Measurements from ENCODE around the gene NPAS3.

The NPAS3 gene

GRCh38 chr14:33219957-33220356 lies 281.3 kb downstream of the NPAS3 start:
- H3K27ac ChIP-seq = no peak overlapping the region
- POLR2A ChIA-PET (ENCODE audit: low non-redundant PET) = no interaction called here
- DNase-seq (ENCODE audit: low spot score) = no peak
- TF ChIP-seq CTCF (conservative IDR thresholded peaks at IDR 0.05; ENCODE audit: low read depth) = no peak
- CTCF ChIA-PET = interaction anchor here (0.7 kb wide), 1 partner anchor 38 kb away, joined by 3 read pairs; no protein-coding TSS in a partner anchor

- no peak for TF ChIP-seq CTCF (conservative IDR thresholded peaks at IDR 0.05; ENCODE audit: low read depth)
- POLR2A ChIA-PET (ENCODE audit: low non-redundant PET) = no interaction called here
- CTCF ChIA-PET = interaction anchor here (0.5 kb wide), 2 partner anchors 30 to 447 kb away, joined by 3 to 6 read pairs; no protein-coding TSS in a partner anchor
- DNase-seq (ENCODE audit: low spot score) = no peak
- no peak overlapping the region for H3K27ac ChIP-seq
Measured at GRCh38 chr14:33229269-33229929, 290.7 kb downstream of the NPAS3 start.

DNA sequence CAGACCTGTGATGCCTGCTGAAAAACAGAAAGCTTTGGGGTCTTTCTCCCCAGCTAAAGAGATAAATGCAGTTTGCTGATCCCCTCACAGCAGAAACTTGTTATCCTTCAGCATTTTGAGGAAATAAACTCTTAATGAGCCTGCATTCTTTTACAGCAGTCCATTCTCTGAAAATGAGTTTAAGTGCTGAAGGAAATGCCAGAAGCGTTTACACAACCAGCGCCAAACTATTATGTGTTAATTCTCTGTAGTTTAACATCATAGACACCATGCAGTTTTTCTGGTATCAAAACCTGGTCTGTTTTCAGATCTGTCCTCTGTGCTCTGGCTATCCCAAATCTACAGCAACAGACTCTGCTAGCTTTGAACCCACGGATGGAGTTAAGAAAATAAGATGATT lies 291.3 kb downstream of the NPAS3 start:
- no peak overlapping the region for H3K27ac ChIP-seq
- TF ChIP-seq CTCF (conservative IDR thresholded peaks at IDR 0.05; ENCODE audit: low read depth) = no peak
- POLR2A ChIA-PET (ENCODE audit: low non-redundant PET) = no interaction called here
- no peak for DNase-seq (ENCODE audit: low spot score)
- CTCF ChIA-PET = no interaction called here

DNA sequence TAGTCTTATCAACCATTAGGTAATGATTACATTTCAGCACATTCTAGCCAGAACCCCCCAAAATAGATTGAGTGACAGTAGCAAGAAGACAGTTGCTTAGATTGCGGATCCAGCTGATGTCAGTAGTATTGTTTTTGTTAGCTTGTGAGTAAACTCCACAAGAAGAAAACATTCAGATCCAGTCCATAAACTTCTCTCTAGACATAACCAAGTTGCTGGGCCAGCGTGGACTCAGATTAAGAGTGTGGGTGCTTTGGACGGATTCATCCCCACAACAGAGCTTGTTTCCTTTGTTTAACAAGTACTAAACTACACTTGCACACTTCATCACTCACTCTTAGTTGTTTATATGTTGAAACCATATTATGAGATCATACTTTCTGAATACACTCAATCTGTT lies 293.4 kb downstream of the NPAS3 start:
- no peak for DNase-seq (ENCODE audit: low spot score)
- no peak for TF ChIP-seq CTCF (conservative IDR thresholded peaks at IDR 0.05; ENCODE audit: low read depth)
- ChIA-PET POLR2A (ENCODE audit: low non-redundant PET) (no interaction called here), CTCF (interaction anchor here (0.6 kb wide), 1 partner anchor 270 kb away, joined by 3 read pairs; no protein-coding TSS in a partner anchor)
- H3K27ac ChIP-seq = no peak overlapping the region

DNA sequence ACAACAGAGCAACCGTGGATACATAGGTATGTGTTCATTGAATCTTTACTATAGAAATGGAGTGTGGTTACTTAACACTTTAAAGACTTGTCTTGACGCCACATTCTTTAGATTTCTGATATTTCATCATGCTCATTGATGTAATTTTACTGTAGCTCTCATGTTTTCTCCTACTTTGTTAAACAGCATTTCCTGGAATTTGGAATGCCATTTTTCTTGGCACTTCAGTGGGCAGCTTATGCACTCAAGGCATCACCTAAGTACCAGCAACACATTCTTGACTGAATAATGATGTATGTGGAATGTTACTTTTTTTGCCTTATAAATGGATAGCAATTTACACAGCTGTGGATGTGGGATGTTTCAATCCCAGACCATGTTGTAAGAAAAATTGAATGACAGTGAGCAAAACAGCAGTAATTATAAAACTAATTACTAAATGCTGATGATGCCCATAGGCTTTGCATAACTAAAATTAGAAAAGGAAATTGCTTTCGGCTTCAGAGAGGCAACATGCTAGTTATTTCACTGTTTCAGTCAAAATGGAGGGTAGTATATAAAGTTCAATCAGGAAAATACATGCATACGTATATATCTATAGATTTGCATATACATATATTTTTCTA lies 298.5 kb downstream of the NPAS3 start:
- no peak for TF ChIP-seq CTCF (conservative IDR thresholded peaks at IDR 0.05; ENCODE audit: low read depth)
- no peak for DNase-seq (ENCODE audit: low spot score)
- ChIA-PET POLR2A (ENCODE audit: low non-redundant PET) (no interaction called here), CTCF (interaction anchor here (0.7 kb wide), 1 partner anchor 373 kb away, joined by 3 read pairs; no protein-coding TSS in a partner anchor)
- no peak overlapping the region for H3K27ac ChIP-seq

DNA sequence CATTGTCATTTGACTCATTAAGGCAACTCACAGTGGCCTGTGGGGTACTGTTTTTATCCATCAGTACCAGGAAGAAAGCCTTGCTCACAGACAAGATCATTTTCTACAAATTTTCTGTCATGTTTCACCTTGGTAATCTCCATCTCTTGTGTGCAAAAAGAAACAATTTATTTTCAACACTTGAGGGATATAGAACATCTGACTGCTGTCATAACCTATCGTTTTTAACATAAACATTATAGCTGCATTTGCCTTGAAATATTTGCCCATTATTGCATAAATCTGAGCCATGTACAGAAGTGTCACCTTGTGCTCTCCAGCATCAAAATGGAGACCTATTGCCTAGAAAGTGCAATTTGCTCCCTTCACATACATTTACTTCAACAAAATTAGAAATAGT lies 300.8 kb downstream of the NPAS3 start:
- POLR2A ChIA-PET (ENCODE audit: low non-redundant PET) = no interaction called here
- no peak overlapping the region for H3K27ac ChIP-seq
- CTCF ChIA-PET = no interaction called here
- DNase-seq (ENCODE audit: low spot score) = no peak
- TF ChIP-seq CTCF (conservative IDR thresholded peaks at IDR 0.05; ENCODE audit: low read depth) = no peak

Data from RWPE1 (cell line).